IMR-90 (cell line): Measurements from ENCODE around the gene IL1RL1.

Source experiments
- POLR2A ChIP-seq: IDR thresholded peaks from 2 replicates; pipeline ENCODE4 v1.6.1; 2012; ENCODE audit warnings: mild to moderate bottlenecking, low read depth, low read length
- RAD21 ChIP-seq: IDR thresholded peaks from 2 replicates; pipeline ENCODE4 v1.6.1; 2012; ENCODE audit warnings: low read length, improper control_type of control experiment
- TF ChIP-seq, protein P1 (sequence below): conservative IDR thresholded peaks from 2 replicates; pipeline ENCODE4 v1.5.1; 2012; ENCODE audit warnings: mild to moderate bottlenecking, low read depth, low read length, improper control_type of control experiment

DNA sequence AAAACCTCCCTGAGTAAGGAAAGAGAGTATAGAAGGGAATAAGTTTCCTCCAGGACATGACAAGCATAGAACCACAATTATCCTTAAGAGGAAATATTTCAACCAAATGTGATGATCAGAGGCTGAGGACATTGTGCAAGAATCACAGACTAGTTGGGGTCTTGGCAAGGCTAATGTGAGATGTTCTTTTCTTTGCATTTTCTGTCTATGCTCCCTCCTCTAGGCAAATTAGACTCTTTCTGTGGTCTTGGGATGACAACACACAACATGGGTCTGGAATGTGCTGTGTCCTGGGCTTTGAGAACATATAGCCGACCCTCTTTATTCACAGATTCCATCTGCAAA is 32.0 kb upstream of the IL1RL1 start:
- TF ChIP-seq POLR2A (no peak), RAD21 (no peak)
- TF ChIP-seq, protein P1, sequence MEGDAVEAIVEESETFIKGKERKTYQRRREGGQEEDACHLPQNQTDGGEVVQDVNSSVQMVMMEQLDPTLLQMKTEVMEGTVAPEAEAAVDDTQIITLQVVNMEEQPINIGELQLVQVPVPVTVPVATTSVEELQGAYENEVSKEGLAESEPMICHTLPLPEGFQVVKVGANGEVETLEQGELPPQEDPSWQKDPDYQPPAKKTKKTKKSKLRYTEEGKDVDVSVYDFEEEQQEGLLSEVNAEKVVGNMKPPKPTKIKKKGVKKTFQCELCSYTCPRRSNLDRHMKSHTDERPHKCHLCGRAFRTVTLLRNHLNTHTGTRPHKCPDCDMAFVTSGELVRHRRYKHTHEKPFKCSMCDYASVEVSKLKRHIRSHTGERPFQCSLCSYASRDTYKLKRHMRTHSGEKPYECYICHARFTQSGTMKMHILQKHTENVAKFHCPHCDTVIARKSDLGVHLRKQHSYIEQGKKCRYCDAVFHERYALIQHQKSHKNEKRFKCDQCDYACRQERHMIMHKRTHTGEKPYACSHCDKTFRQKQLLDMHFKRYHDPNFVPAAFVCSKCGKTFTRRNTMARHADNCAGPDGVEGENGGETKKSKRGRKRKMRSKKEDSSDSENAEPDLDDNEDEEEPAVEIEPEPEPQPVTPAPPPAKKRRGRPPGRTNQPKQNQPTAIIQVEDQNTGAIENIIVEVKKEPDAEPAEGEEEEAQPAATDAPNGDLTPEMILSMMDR: no peak
